Activated T-helper 9 cell treated with anti-CD3 and anti-CD28 coated beads, Interleukin-2, amount 50 U/mL, for 16 hours (primary cell): Measurements from ENCODE around the gene PLEKHA6.
"Not testable (repeated sequence)": the region's sequence is repeated elsewhere in the genome, so short reads cannot be mapped to it uniquely, and the experiment has no call there.

ENCODE experiments used
- DNase-seq: peaks from one replicate; pipeline ENCODE4 v3.0.0-alpha.2; 2020; ENCODE audit warnings: low read depth

The PLEKHA6 gene

GRCh38 chr1:204337583-204337982, 22.1 kb downstream of the PLEKHA6 start:
- DNase-seq, result no peak

GRCh38 chr1:204337036-204337429, 22.7 kb downstream of the PLEKHA6 start:
- no peak for DNase-seq

GRCh38 chr1:204336421-204337035, 23.2 kb downstream of the PLEKHA6 start:
- DNase-seq, result no peak

GRCh38 chr1:204335533-204335932, 24.2 kb downstream of the PLEKHA6 start:
- DNase-seq, result no peak

- no peak for DNase-seq
Measured at GRCh38 chr1:204335085-204335484, 24.6 kb downstream of the PLEKHA6 start.

- no peak for DNase-seq
Measured at GRCh38 chr1:204334455-204334854, 25.3 kb downstream of the PLEKHA6 start.

GRCh38 chr1:204333427-204333826, 26.3 kb downstream of the PLEKHA6 start:
- DNase-seq, result no peak

GRCh38 chr1:204331847-204332487, 27.8 kb downstream of the PLEKHA6 start:
- no peak for DNase-seq

- no peak for DNase-seq
Measured at GRCh38 chr1:204331275-204331674, 28.5 kb downstream of the PLEKHA6 start.

- DNase-seq, result not testable (repeated sequence)
Measured at GRCh38 chr1:204327870-204328269, 31.9 kb downstream of the PLEKHA6 start.

GRCh38 chr1:204327359-204327758, 32.4 kb downstream of the PLEKHA6 start:
- DNase-seq, result no peak

GRCh38 chr1:204326771-204327300, 32.9 kb downstream of the PLEKHA6 start:
- no peak for DNase-seq

GRCh38 chr1:204325944-204326343, 33.8 kb downstream of the PLEKHA6 start:
- no peak for DNase-seq

GRCh38 chr1:204323887-204324286, 35.8 kb downstream of the PLEKHA6 start:
- DNase-seq, result no peak

- no peak for DNase-seq
Measured at GRCh38 chr1:204322339-204322868, 37.3 kb downstream of the PLEKHA6 start.

- no peak for DNase-seq
Measured at GRCh38 chr1:204321665-204322064, 38.1 kb downstream of the PLEKHA6 start.

GRCh38 chr1:204321051-204321450, 38.7 kb downstream of the PLEKHA6 start:
- no peak for DNase-seq

GRCh38 chr1:204320382-204320804, 39.3 kb downstream of the PLEKHA6 start:
- DNase-seq, result no peak

GRCh38 chr1:204319462-204319861, 40.3 kb downstream of the PLEKHA6 start:
- no peak for DNase-seq

- no peak for DNase-seq
Measured at GRCh38 chr1:204319027-204319426, 40.7 kb downstream of the PLEKHA6 start.

- DNase-seq, result no peak
Measured at GRCh38 chr1:204318324-204318723, 41.4 kb downstream of the PLEKHA6 start.

- no peak for DNase-seq
Measured at GRCh38 chr1:204317170-204317569, 42.6 kb downstream of the PLEKHA6 start.

GRCh38 chr1:204316164-204316563, 43.6 kb downstream of the PLEKHA6 start:
- DNase-seq, result no peak
